Fibroblast of lung (primary cell): ENCODE results near the gene SMARCAL1. TPM values are rescaled to one million over a fixed set of nuclear protein-coding genes. Genes with fewer than 3 reads are reported as not detected.

Experiments
- DNase-seq, 2 donors: peaks; one replicate each; pipeline versions ENCODE4 v3.0.0 to v3.0.0-alpha.2; 2010; ENCODE audit warnings: low read depth in 2 of 2
- H2AFZ ChIP-seq: 2 replicates; pipeline ENCODE4 v1.5.1; 2012; ENCODE audit warnings: low read length, control low read depth, inconsistent platforms
- H3K27ac ChIP-seq: 2 replicates; pipeline ENCODE4 v1.5.1; 2011; ENCODE audit warnings: low read length, control low read depth; ENCODE audit not compliant: insufficient read depth
- H3K27me3 ChIP-seq: 2 replicates; pipeline ENCODE4 v1.5.1; 2011; ENCODE audit warnings: mild to moderate bottlenecking, low read length; ENCODE audit not compliant: control insufficient read depth, insufficient read depth
- H3K36me3 ChIP-seq: 2 replicates; pipeline ENCODE4 v1.5.1; 2011; ENCODE audit warnings: low read length; ENCODE audit not compliant: control insufficient read depth, insufficient read depth
- H3K4me1 ChIP-seq: 2 replicates; pipeline ENCODE4 v1.5.1; 2011; ENCODE audit warnings: low read length; ENCODE audit not compliant: control insufficient read depth, insufficient read depth; ENCODE audit errors: extremely low read depth
- H3K4me2 ChIP-seq: 2 replicates; pipeline ENCODE4 v1.5.1; 2011; ENCODE audit warnings: low read length, control low read depth; ENCODE audit not compliant: insufficient read depth; ENCODE audit errors: extremely low read depth
- H3K4me3 ChIP-seq, 4 experiments: fragments of 200-600 bp in 1 of 4; sonication (generic) in 1 of 4; replicated peaks in 1 of 4; 2 replicates each; pipeline ENCODE4 v1.5.1; 2011 to 2016; ENCODE audit warnings: low read length in 4 of 4, low read depth in 3 of 4, mild to moderate bottlenecking in 3 of 4, control low read depth in 2 of 4, inconsistent platforms in 1 of 4, mixed read lengths in 1 of 4; ENCODE audit not compliant: insufficient read depth in 1 of 4; ENCODE audit errors: control extremely low read depth in 1 of 4
- H3K79me2 ChIP-seq: 2 replicates; pipeline ENCODE4 v1.5.1; 2012; ENCODE audit warnings: mild to moderate bottlenecking, low read length, inconsistent platforms; ENCODE audit not compliant: control insufficient read depth, insufficient read depth
- H3K9ac ChIP-seq: 2 replicates; pipeline ENCODE4 v1.5.1; 2011; ENCODE audit warnings: mild to moderate bottlenecking, low read length, control low read depth; ENCODE audit not compliant: insufficient read depth
- H3K9me3 ChIP-seq: 2 replicates; pipeline ENCODE4 v1.5.1; 2012; ENCODE audit warnings: low read depth, low read length; ENCODE audit not compliant: control insufficient read depth, insufficient read depth
- H4K20me1 ChIP-seq: 2 replicates; pipeline ENCODE4 v1.5.1; 2011; ENCODE audit warnings: low read length; ENCODE audit not compliant: control insufficient read depth, insufficient read depth; ENCODE audit errors: extremely low read depth
- EZH2 ChIP-seq: IDR thresholded peaks from 2 replicates; pipeline ENCODE4 v1.5.1; 2012; ENCODE audit warnings: low read length, control low read depth, mild to moderate bottlenecking; ENCODE audit errors: missing control alignments
- polyA plus RNA-seq, 2 donors: library from polyadenylated mRNA; depleted of rRNA in 1 of 2; stranded (reverse) in 1 of 2; unstranded in 1 of 2; fragments of >200 nt; gene quantifications; 2 replicates each; pipeline ENCODE4 v1.2.1, GENCODE V29; 2011 to 2012; ENCODE audit warnings: missing spikeins in 1 of 2
- total RNA-seq: library from RNA; depleted of rRNA; stranded (reverse); fragments of >200 nt; gene quantifications from 2 replicates; pipeline ENCODE4 v1.2.1, GENCODE V29; 2014
- TF ChIP-seq, protein P1 (sequence below), 2 donors: IDR thresholded peaks in 1 of 2; conservative IDR thresholded peaks in 1 of 2; 1 replicate in 1 of 2; 2 replicates in 1 of 2; pipeline ENCODE4 v1.5.1; 2011 to 2012; ENCODE audit warnings: low read length in 2 of 2, control low read depth in 1 of 2, inconsistent platforms in 1 of 2, low read depth in 1 of 2, mild to moderate bottlenecking in 1 of 2

SMARCAL1 gene
- total and polyA plus RNA-seq, 2 donors (not counting 1 experiment from before 2014, with no cell fraction given) = 21.5 to 25.1 TPM

GRCh38 chr2:216532562-216532961 is 120.3 kb downstream of the SMARCAL1 start:
- Histone ChIP-seq H3K27me3 (no peaks in the 10 kb centered on the region), H3K9me3 (no peaks in the 10 kb centered on the region), H3K4me3 (no peak overlapping the region), H3K36me3 (no peaks in the 10 kb centered on the region), H2AFZ (no peak overlapping the region), H3K9ac (no peak overlapping the region), H3K4me2 (no peak overlapping the region), H3K4me1 (peaks cover 21% of the 10 kb centered on the region), H3K27ac (no peak overlapping the region), H4K20me1 (no peaks in the 10 kb centered on the region), H3K79me2 (no peaks in the 10 kb centered on the region)
- DNase-seq = no peak
- TF ChIP-seq, protein P1, sequence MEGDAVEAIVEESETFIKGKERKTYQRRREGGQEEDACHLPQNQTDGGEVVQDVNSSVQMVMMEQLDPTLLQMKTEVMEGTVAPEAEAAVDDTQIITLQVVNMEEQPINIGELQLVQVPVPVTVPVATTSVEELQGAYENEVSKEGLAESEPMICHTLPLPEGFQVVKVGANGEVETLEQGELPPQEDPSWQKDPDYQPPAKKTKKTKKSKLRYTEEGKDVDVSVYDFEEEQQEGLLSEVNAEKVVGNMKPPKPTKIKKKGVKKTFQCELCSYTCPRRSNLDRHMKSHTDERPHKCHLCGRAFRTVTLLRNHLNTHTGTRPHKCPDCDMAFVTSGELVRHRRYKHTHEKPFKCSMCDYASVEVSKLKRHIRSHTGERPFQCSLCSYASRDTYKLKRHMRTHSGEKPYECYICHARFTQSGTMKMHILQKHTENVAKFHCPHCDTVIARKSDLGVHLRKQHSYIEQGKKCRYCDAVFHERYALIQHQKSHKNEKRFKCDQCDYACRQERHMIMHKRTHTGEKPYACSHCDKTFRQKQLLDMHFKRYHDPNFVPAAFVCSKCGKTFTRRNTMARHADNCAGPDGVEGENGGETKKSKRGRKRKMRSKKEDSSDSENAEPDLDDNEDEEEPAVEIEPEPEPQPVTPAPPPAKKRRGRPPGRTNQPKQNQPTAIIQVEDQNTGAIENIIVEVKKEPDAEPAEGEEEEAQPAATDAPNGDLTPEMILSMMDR (conservative IDR thresholded peaks at IDR 0.05 in 1 of 2, IDR thresholded peaks at IDR 0.05 in 1 of 2; ENCODE audit: low read depth in 1 of 2, low read length in 2 of 2) = no peak
- TF ChIP-seq EZH2 = no peak

Other genes starting within 250 kb of the SMARCAL1 start
- gene MARCHF4, start 40.0 kb upstream of the SMARCAL1 start, total RNA-seq = 0.26 and 1.3 TPM in 2 replicates
- 3.6 and 7.3 TPM in 2 replicates for gene MARCHF4, start 40.0 kb upstream of the SMARCAL1 start, polyA plus RNA-seq
- gene RPL37A, start 86.4 kb downstream of the SMARCAL1 start, total RNA-seq = 3,233 and 3,423 TPM in 2 replicates
- gene RPL37A, start 86.4 kb downstream of the SMARCAL1 start, polyA plus RNA-seq = 1,592 and 1,688 TPM in 2 replicates
- gene IGFBP2, start 220.9 kb downstream of the SMARCAL1 start, total RNA-seq = 32.6 and 36.3 TPM in 2 replicates
- gene IGFBP2, start 220.9 kb downstream of the SMARCAL1 start, polyA plus RNA-seq = 8.6 and 26.0 TPM in 2 replicates